SK-N-SH (cell line): Measurements from ENCODE around the gene JADE2. TPM values are rescaled to one million over a fixed set of nuclear protein-coding genes. Genes with fewer than 3 reads are reported as not detected.
A peak's percentile ranks its signal among the peaks of the same experiment; 100 is the strongest.

ENCODE experiments used
- CTCF ChIA-PET: fragments of 300-600, 350-600 bp; formaldehyde crosslinking; extraction: SDS; loops from one replicate; lab custom pipeline; 2021; lab: Yijun Ruan, JAX
- POLR2A ChIA-PET: fragments of 350-600 bp; sonication (Branson Sonifier 250); formaldehyde crosslinking; extraction: SDS; loops from one replicate; lab custom pipeline; 2020; ENCODE audit warnings: antibody characterized with exemption, inconsistent platforms; lab: Yijun Ruan, JAX
- DNase-seq: peaks from one replicate; pipeline ENCODE4 v3.0.0; 2012
- H2AFZ ChIP-seq: fragments of 200-600 bp; sonication (generic); 2 replicates; pipeline ENCODE4 v1.8.1; 2016; ENCODE audit warnings: antibody characterized with exemption, mild to moderate bottlenecking, low read depth
- H3F3A ChIP-seq: fragments of 200-600 bp; sonication (generic); replicated peaks from 2 replicates; pipeline ENCODE3; 2016; ENCODE audit warnings: antibody characterized with exemption, mild to moderate bottlenecking; ENCODE audit not compliant: insufficient read depth
- H3K27ac ChIP-seq, 2 experiments: fragments of 200-500 bp in 1 of 2; fragments of 200-600 bp in 1 of 2; sonication (Bioruptor generic) in 1 of 2; sonication (generic), shearing (Covaris generic) in 1 of 2; 2 replicates each; pipeline versions ENCODE4 v1.5.1 to v1.6.1; 2014 to 2016; ENCODE audit warnings: low read depth in 2 of 2, inconsistent platforms in 1 of 2, low read length in 1 of 2, mild to moderate bottlenecking in 1 of 2, mixed read lengths in 1 of 2
- H3K27me3 ChIP-seq: fragments of 200-600 bp; sonication (generic), shearing (Covaris generic); 2 replicates; pipeline ENCODE4 v1.6.1; 2016; ENCODE audit warnings: mixed run types; ENCODE audit not compliant: insufficient read depth
- H3K36me3 ChIP-seq, 2 experiments: fragments of 200-500 bp in 1 of 2; fragments of 200-600 bp in 1 of 2; sonication (Bioruptor generic) in 1 of 2; sonication (generic) in 1 of 2; replicated peaks in 1 of 2; 2 replicates each; pipeline versions ENCODE3 to v1.5.1; 2014 to 2016; ENCODE audit warnings: low read length in 1 of 2, mild to moderate bottlenecking in 1 of 2; ENCODE audit not compliant: insufficient read depth in 2 of 2, control insufficient read depth in 1 of 2
- H3K4me1 ChIP-seq, 2 experiments: fragments of 200-500 bp in 1 of 2; fragments of 200-600 bp in 1 of 2; sonication (Bioruptor generic) in 1 of 2; sonication (generic), shearing (Covaris generic) in 1 of 2; 2 replicates each; pipeline versions ENCODE4 v1.5.1 to v1.6.1; 2014 to 2016; ENCODE audit warnings: low read depth in 1 of 2, low read length in 1 of 2, mixed run types in 1 of 2; ENCODE audit not compliant: insufficient read depth in 2 of 2, control insufficient read depth in 1 of 2
- H3K4me2 ChIP-seq: fragments of 200-600 bp; sonication (generic), shearing (Covaris generic); 2 replicates; pipeline ENCODE4 v1.6.1; 2017; ENCODE audit warnings: mixed run types
- H3K4me3 ChIP-seq, 2 experiments: fragments of 200-500 bp in 1 of 2; fragments of 200-600 bp in 1 of 2; sonication (Bioruptor generic) in 1 of 2; sonication (generic), shearing (Covaris generic) in 1 of 2; 2 replicates each; pipeline versions ENCODE4 v1.5.1 to v1.8.1; 2014 to 2016; ENCODE audit warnings: low read depth in 2 of 2, inconsistent platforms in 1 of 2, low read length in 1 of 2, mild to moderate bottlenecking in 1 of 2, mixed read lengths in 1 of 2, moderate library complexity in 1 of 2
- H3K79me2 ChIP-seq: fragments of 200-600 bp; sonication (generic); 2 replicates; pipeline ENCODE4 v1.8.1; 2017; ENCODE audit warnings: mild to moderate bottlenecking; ENCODE audit not compliant: insufficient read depth
- H3K9ac ChIP-seq: fragments of 200-600 bp; sonication (generic); 2 replicates; pipeline ENCODE4 v1.6.1; 2017; ENCODE audit warnings: mixed run types
- H3K9me2 ChIP-seq: fragments of 200-600 bp; sonication (generic); 2 replicates; pipeline ENCODE4 v1.6.1; 2017; ENCODE audit warnings: mixed run types
- H3K9me3 ChIP-seq: fragments of 200-600 bp; sonication (generic); 2 replicates; pipeline ENCODE4 v1.6.1; 2017; ENCODE audit warnings: mixed run types, mild to moderate bottlenecking, moderate library complexity
- H4K20me1 ChIP-seq: fragments of 200-600 bp; sonication (generic); 2 replicates; pipeline ENCODE4 v1.6.1; 2017; ENCODE audit warnings: mild to moderate bottlenecking, mixed run types; ENCODE audit not compliant: insufficient read depth
- CHD2 ChIP-seq: fragments of 150-350 bp; IDR thresholded peaks from 2 replicates; pipeline ENCODE4 v1.6.1; 2018; ENCODE audit warnings: low read length; ENCODE audit not compliant: partially characterized antibody
- CTCF ChIP-seq: fragments of 200-600 bp; sonication (generic); IDR thresholded peaks from 2 replicates; pipeline ENCODE4 v1.6.1; 2017; ENCODE audit warnings: antibody characterized with exemption, mild to moderate bottlenecking, moderate library complexity
- ELF1 ChIP-seq: IDR thresholded peaks from 2 replicates; pipeline ENCODE4 v1.4.0; 2012
- EZH2phosphoT487 ChIP-seq: fragments of 200-600 bp; sonication (generic); IDR thresholded peaks from 2 replicates; pipeline ENCODE4 v1.6.1; 2017; ENCODE audit warnings: low read depth, mixed run types, mild to moderate bottlenecking, antibody characterized with exemption, moderate library complexity, borderline replicate concordance
- FOXJ3 ChIP-seq: sonication (generic); formaldehyde crosslinking; IDR thresholded peaks from 2 replicates; pipeline ENCODE4 v1.5.1; 2020; ENCODE audit warnings: mild to moderate bottlenecking, missing genetic modification reagents
- FOXM1 ChIP-seq: IDR thresholded peaks from 2 replicates; pipeline ENCODE4 v1.4.0; 2012; ENCODE audit warnings: low read depth, mild to moderate bottlenecking
- GABPA ChIP-seq: IDR thresholded peaks from 2 replicates; pipeline ENCODE4 v1.4.0; 2012; ENCODE audit warnings: low read depth, mild to moderate bottlenecking
- MAX ChIP-seq: IDR thresholded peaks from 2 replicates; pipeline ENCODE4 v1.4.0; 2012; ENCODE audit warnings: low read depth
- MXI1 ChIP-seq: IDR thresholded peaks from 2 replicates; pipeline ENCODE4 v1.6.1; 2012; ENCODE audit warnings: mild to moderate bottlenecking, low read depth, low read length, improper control_type of control experiment
- NFIC ChIP-seq: IDR thresholded peaks from 2 replicates; pipeline ENCODE4 v1.4.0; 2012; ENCODE audit warnings: borderline replicate concordance
- PBX3 ChIP-seq: IDR thresholded peaks from 2 replicates; pipeline ENCODE4; 2012
- POLR2AphosphoS5 ChIP-seq: IDR thresholded peaks from 2 replicates; pipeline ENCODE4 v1.6.1; 2012; ENCODE audit warnings: low read depth, low read length
- RAD21 ChIP-seq: IDR thresholded peaks from 2 replicates; pipeline ENCODE4 v1.6.1; 2012; ENCODE audit warnings: mild to moderate bottlenecking, low read length
- SMC3 ChIP-seq: IDR thresholded peaks from 2 replicates; pipeline ENCODE4 v1.6.1; 2012; ENCODE audit warnings: low read depth, low read length, improper control_type of control experiment
- TAF1 ChIP-seq: IDR thresholded peaks from 2 replicates; pipeline ENCODE4 v1.6.1; 2012; ENCODE audit warnings: low read depth, mild to moderate bottlenecking, low read length, moderate library complexity, borderline replicate concordance
- TCF12 ChIP-seq: IDR thresholded peaks from 2 replicates; pipeline ENCODE4 v1.4.0; 2012
- TEAD4 ChIP-seq: IDR thresholded peaks from 2 replicates; pipeline ENCODE4 v1.4.0; 2012; ENCODE audit warnings: mild to moderate bottlenecking, borderline replicate concordance; ENCODE audit not compliant: insufficient read depth
- USF1 ChIP-seq: IDR thresholded peaks from 2 replicates; pipeline ENCODE4 v1.4.0; 2012; ENCODE audit warnings: low read depth, borderline replicate concordance
- USF2 ChIP-seq: fragments of 150-350 bp; IDR thresholded peaks from 2 replicates; pipeline ENCODE4 v1.6.1; 2017; ENCODE audit warnings: antibody characterized with exemption, low read length, low read depth, borderline replicate concordance
- YY1 ChIP-seq: IDR thresholded peaks from 2 replicates; pipeline ENCODE4 v1.4.0; 2012; ENCODE audit warnings: low read depth, mild to moderate bottlenecking
- WGBS: methylation state at CpG from one replicate; pipeline ENCODE4 v1.1.6; 2017; ENCODE audit warnings: low lambda C conversion rate; 5-methylcytosine and 5-hydroxymethylcytosine counted together
- polyA plus RNA-seq, 3 experiments: library from polyadenylated mRNA; depleted of rRNA; stranded (reverse); fragments of >200 nt; gene quantifications; 2 replicates each; pipeline ENCODE4 v1.2.3, GENCODE V29; 2012

The JADE2 gene
- polyA plus RNA-seq, 1 of the 3 experiments (the other 2 are of a cell fraction) = 25.7 TPM

- Histone ChIP-seq H3F3A (peaks cover 16% of the 10 kb centered on the region), H3K4me2 (0 out of 2 replicates have a peak overlapping the region, but pooled peaks have one; percentile 8), H3K27ac (peak overlapping the region; percentile 29 to 36), H3K9me2 (no peaks in the 10 kb centered on the region), H3K36me3 (no peaks in the 10 kb centered on the region), H3K9ac (no peak overlapping the region), H3K27me3 (no peaks in the 10 kb centered on the region), H3K9me3 (no peaks in the 10 kb centered on the region), H3K4me3 (no peak overlapping the region), H3K79me2 (no peaks in the 10 kb centered on the region), H2AFZ (no peak overlapping the region), H4K20me1 (no peaks in the 10 kb centered on the region), H3K4me1 (peaks cover 24 to 25% of the 10 kb centered on the region in 2 experiments; a peak in 3 of 4 replicates)
- ChIA-PET POLR2A (interaction anchor here (0.6 to 1.0 kb wide), 2 partner anchors 12 to 177 kb away, joined by 3 read pairs; no protein-coding TSS in a partner anchor), CTCF (interaction anchor here (1.0 to 2.2 kb wide), 9 partner anchors 11 to 100 kb away, joined by 3 to 12 read pairs (median 4); partner anchors contain the start of gene CDKN2AIPNL)
- TF ChIP-seq PBX3 (no peak), MAX (no peak), RAD21 (peak; percentile 22; the same call in 1 of the 2 replicates), FOXJ3 (CRISPR knock-in tag) (no peak), CHD2 (peak; percentile 18), GABPA (no peak)
- no peak for DNase-seq
- WGBS = 79% methylated on average over 2 of the region's 7 CpGs
Observed at GRCh38 chr5:134511796-134512660, 13.4 kb upstream of the JADE2 start.

GRCh38 chr5:134512661-134512999 is 12.8 kb upstream of the JADE2 start:
- CTCF ChIA-PET = interaction anchor here (1.2 to 2.2 kb wide), 6 partner anchors 11 to 101 kb away, joined by 3 to 12 read pairs (median 4); partner anchors contain the start of gene CDKN2AIPNL
- 91% methylated on average over 3 of the region's 5 CpGs for WGBS
- TF ChIP-seq USF2 (no peak), FOXM1 (no peak), TCF12 (no peak), EZH2phosphoT487 (no peak), TAF1 (no peak), NFIC (no peak), MAX (no peak), CTCF (no peak), MXI1 (no peak), SMC3 (no peak), PBX3 (no peak), YY1 (no peak), ELF1 (no peak), TEAD4 (no peak), GABPA (no peak), USF1 (no peak), POLR2AphosphoS5 (no peak)

More at GRCh38 chr5:134512661-134512999, 12.8 kb upstream of the JADE2 start:
- no peaks in the 10 kb centered on the region for H3K9me3 ChIP-seq
- H2AFZ ChIP-seq = no peak overlapping the region
- no peaks in the 10 kb centered on the region for H3K36me3 ChIP-seq
- no peaks in the 10 kb centered on the region for H3K9me2 ChIP-seq
- POLR2A ChIA-PET = interaction anchor here (1.0 kb wide), 1 partner anchor 11 kb away, joined by 3 read pairs; no protein-coding TSS in a partner anchor
- no peaks in the 10 kb centered on the region for H3K27me3 ChIP-seq
- H3K9ac ChIP-seq = no peak overlapping the region
- no peak overlapping the region for H3K4me2 ChIP-seq
- peaks cover 16% of the 10 kb centered on the region for H3F3A ChIP-seq
- H3K4me1 ChIP-seq = peaks cover 24 to 25% of the 10 kb centered on the region in 2 experiments; a peak in 3 of 4 replicates
- no peak for DNase-seq
- no peak overlapping the region; a peak in 1 of 4 replicates for H3K27ac ChIP-seq
- no peak overlapping the region for H3K4me3 ChIP-seq
- no peaks in the 10 kb centered on the region for H4K20me1 ChIP-seq
- no peaks in the 10 kb centered on the region for H3K79me2 ChIP-seq
